ENCODE measurements around the gene TNRC18.
"Not testable (repeated sequence)": the region's sequence is repeated elsewhere in the genome, so short reads cannot be mapped to it uniquely, and the experiment has no call there.

Gene TNRC18

GRCh38 chr7:5423306-5423975, at the start of gene TNRC18:
TSS of gene TNRC18 (minus strand) at chr7:5423834. CDS start at chr7:5421246, 2,588 bp downstream.
- DNase-seq (ENCODE audit: low read depth in 2 of 2), result no peak

- no peak for DNase-seq (ENCODE audit: low read depth in 2 of 2)
Measured at GRCh38 chr7:5472432-5473315, 49.0 kb upstream of the TNRC18 start.

GRCh38 chr7:5471623-5472022, 48.0 kb upstream of the TNRC18 start:
- not testable (repeated sequence) for DNase-seq (ENCODE audit: low read depth in 2 of 2)

GRCh38 chr7:5470816-5471215, 47.2 kb upstream of the TNRC18 start:
- DNase-seq (ENCODE audit: low read depth in 2 of 2), result no peak

GRCh38 chr7:5470167-5470532, 46.5 kb upstream of the TNRC18 start:
- no peak for DNase-seq (ENCODE audit: low read depth in 2 of 2)

- DNase-seq (ENCODE audit: low read depth in 2 of 2), result no peak
Measured at GRCh38 chr7:5469375-5470166, 45.9 kb upstream of the TNRC18 start.

- DNase-seq (ENCODE audit: low read depth in 2 of 2), result no peak
Measured at GRCh38 chr7:5467645-5468044, 44.0 kb upstream of the TNRC18 start.

- no peak for DNase-seq (ENCODE audit: low read depth in 2 of 2)
Measured at GRCh38 chr7:5466551-5466950, 42.9 kb upstream of the TNRC18 start.

- no peak for DNase-seq (ENCODE audit: low read depth in 2 of 2)
Measured at GRCh38 chr7:5463031-5463430, 39.4 kb upstream of the TNRC18 start.

- no peak for DNase-seq (ENCODE audit: low read depth in 2 of 2)
Measured at GRCh38 chr7:5462216-5462615, 38.6 kb upstream of the TNRC18 start.

GRCh38 chr7:5458921-5459480, 35.4 kb upstream of the TNRC18 start:
- DNase-seq (ENCODE audit: low read depth in 2 of 2), result no peak

GRCh38 chr7:5457245-5457735, 33.7 kb upstream of the TNRC18 start:
- DNase-seq (ENCODE audit: low read depth in 2 of 2), result no peak

- DNase-seq (ENCODE audit: low read depth in 2 of 2), result no peak
Measured at GRCh38 chr7:5456409-5456808, 32.8 kb upstream of the TNRC18 start.

- DNase-seq (ENCODE audit: low read depth in 2 of 2), result no peak
Measured at GRCh38 chr7:5455581-5456219, 32.1 kb upstream of the TNRC18 start.

- no peak for DNase-seq (ENCODE audit: low read depth in 2 of 2)
Measured at GRCh38 chr7:5455175-5455574, 31.5 kb upstream of the TNRC18 start.

GRCh38 chr7:5454485-5454884, 30.9 kb upstream of the TNRC18 start:
- no peak for DNase-seq (ENCODE audit: low read depth in 2 of 2)

GRCh38 chr7:5453566-5454075, 30.0 kb upstream of the TNRC18 start:
- no peak for DNase-seq (ENCODE audit: low read depth in 2 of 2)

GRCh38 chr7:5452937-5453540, 29.4 kb upstream of the TNRC18 start:
- DNase-seq (ENCODE audit: low read depth in 2 of 2), result no peak

- DNase-seq (ENCODE audit: low read depth in 2 of 2), result no peak
Measured at GRCh38 chr7:5452470-5452899, 28.9 kb upstream of the TNRC18 start.

- no peak for DNase-seq (ENCODE audit: low read depth in 2 of 2)
Measured at GRCh38 chr7:5451391-5451790, 27.8 kb upstream of the TNRC18 start.

Data from stimulated activated CD8-positive, alpha-beta memory T cell treated with anti-CD3 and anti-CD28 coated beads, Interleukin-15, amount 100 ng/mL, for 48 hours (primary cell).